GM21528 (cell line): ENCODE data around the gene SLC29A4.
"Not testable (repeated sequence)": the region's sequence is repeated elsewhere in the genome, so short reads cannot be mapped to it uniquely, and the experiment has no call there.

Source experiments
- ATAC-seq: cut with Tn5 transposase; IDR thresholded peaks from one replicate; pipeline ENCODE4 v1.9.1; 2021; ENCODE audit warnings: mild to moderate bottlenecking, moderate library complexity; ENCODE audit not compliant: unreplicated experiment, low FRiP score

SLC29A4 gene

GRCh38 chr7:5318613-5319012 is 35.9 kb downstream of the SLC29A4 start:
- ATAC-seq = not testable (repeated sequence)

- no peak for ATAC-seq
These were observed 37.6 kb downstream of the SLC29A4 start for GRCh38 chr7:5320391-5320790.

- ATAC-seq = no peak
These were observed 38.2 kb downstream of the SLC29A4 start for GRCh38 chr7:5320802-5321396.

- no peak for ATAC-seq
These were observed 40.1 kb downstream of the SLC29A4 start for GRCh38 chr7:5322621-5323410.

GRCh38 chr7:5323800-5324781 is 41.3 kb downstream of the SLC29A4 start:
- not testable (repeated sequence) for ATAC-seq

GRCh38 chr7:5324961-5325360 is 42.2 kb downstream of the SLC29A4 start:
- no peak for ATAC-seq

GRCh38 chr7:5330288-5330687 is 47.5 kb downstream of the SLC29A4 start:
- no peak for ATAC-seq

- ATAC-seq = no peak
These were observed 49.8 kb downstream of the SLC29A4 start for GRCh38 chr7:5332579-5332978.

- no peak for ATAC-seq
These were observed 50.6 kb downstream of the SLC29A4 start for GRCh38 chr7:5333121-5334045.

- no peak for ATAC-seq
These were observed 51.9 kb downstream of the SLC29A4 start for GRCh38 chr7:5334671-5335070.

- no peak for ATAC-seq
These were observed 54.3 kb downstream of the SLC29A4 start for GRCh38 chr7:5337047-5337446.

GRCh38 chr7:5339955-5340354 is 57.2 kb downstream of the SLC29A4 start:
- no peak for ATAC-seq

GRCh38 chr7:5342631-5343030 is 59.9 kb downstream of the SLC29A4 start:
- no peak for ATAC-seq

GRCh38 chr7:5343884-5344283 is 61.1 kb downstream of the SLC29A4 start:
- no peak for ATAC-seq

GRCh38 chr7:5344342-5344741 is 61.6 kb downstream of the SLC29A4 start:
- ATAC-seq = no peak

- ATAC-seq = no peak
These were observed 62.4 kb downstream of the SLC29A4 start for GRCh38 chr7:5345171-5345570.

- no peak for ATAC-seq
These were observed 62.9 kb downstream of the SLC29A4 start for GRCh38 chr7:5345671-5346070.

GRCh38 chr7:5348134-5349004 is 65.6 kb downstream of the SLC29A4 start:
- no peak for ATAC-seq

- no peak for ATAC-seq
These were observed 66.2 kb downstream of the SLC29A4 start for GRCh38 chr7:5349005-5349380.
